Testis (tissue), 3 donors: ENCODE results near the gene FAIM2. TPM values are rescaled to one million over a fixed set of nuclear protein-coding genes. Genes with fewer than 3 reads are reported as not detected.

ENCODE experiments used
- DNase-seq: peaks from one replicate; pipeline ENCODE4 v3.0.0-alpha.2; 2019
- H3K27ac ChIP-seq, 2 donors: fragments of 200-600 bp; sonication (generic); one replicate each; pipeline ENCODE4 v1.5.1; 2019
- H3K27me3 ChIP-seq: fragments of 200-600 bp; sonication (generic); one replicate; pipeline ENCODE4 v1.5.1; 2019
- H3K36me3 ChIP-seq: fragments of 200-600 bp; sonication (generic); one replicate; pipeline ENCODE4 v1.5.1; 2017; ENCODE audit warnings: low read depth; ENCODE audit errors: missing control alignments
- H3K4me1 ChIP-seq: fragments of 200-600 bp; sonication (generic); one replicate; pipeline ENCODE4 v1.5.1; 2019
- H3K4me3 ChIP-seq, 2 donors: fragments of 200-600 bp; sonication (generic); one replicate each; pipeline ENCODE4 v1.5.1; 2017 to 2019
- H3K9me3 ChIP-seq: fragments of 200-600 bp; sonication (generic); one replicate; pipeline ENCODE4 v1.5.1; 2017
- CTCF ChIP-seq, 3 experiments: fragments of 450-650 bp in 2 of 3; fragments of 200-600 bp in 1 of 3; sonication (generic) in 1 of 3; IDR thresholded peaks; one replicate each; pipeline ENCODE4 v1.5.1; 2016 to 2019; ENCODE audit warnings: antibody characterized with exemption in 3 of 3, mild to moderate bottlenecking in 2 of 3, moderate library complexity in 1 of 3
- POLR2A ChIP-seq: fragments of 450-650 bp; IDR thresholded peaks from one replicate; pipeline ENCODE4 v1.6.1; 2017; ENCODE audit warnings: antibody characterized with exemption, mild to moderate bottlenecking, moderate library complexity
- WGBS, 2 donors: methylation state at CpG; one replicate each; pipeline ENCODE4 v1.1.5; 2018; 5-methylcytosine and 5-hydroxymethylcytosine counted together
- intact Hi-C: fragments of 100-400 bp; cut with DNase I; formaldehyde crosslinking; loops from one replicate; pipeline ENCODE4 v1.15.1; 2023; ENCODE audit warnings: low total_unique reads
- polyA plus RNA-seq: library from polyadenylated mRNA; stranded (reverse); fragments of 350-450 nt; fragmentation: Illumina TruSeq; extraction: RNeasy Lipid Tissue Mini Kit (QIAGEN cat#74804); gene quantifications from one replicate; pipeline ENCODE4 v1.2.3, GENCODE V29; 2014; ENCODE audit warnings: low read depth, low replicate concordance; ENCODE audit not compliant: insufficient read depth
- total RNA-seq, 2 donors: library from RNA; depleted of rRNA; stranded (reverse); fragments of >200 nt; gene quantifications; one replicate each; pipeline ENCODE4 v1.2.3, GENCODE V29; 2016

FAIM2 gene
- total and polyA plus RNA-seq, 3 donors from 2014 or later: 14.6 to 67.5 (median 15.3) TPM

GRCh38 chr12:49875115-49875720 is 28.5 kb downstream of the FAIM2 start:
- WGBS, 2 donors: 91 to 92% methylated on average over 9 of the region's 9 CpGs
- no peak for TF ChIP-seq CTCF (IDR thresholded peaks at IDR 0.05)
- TF ChIP-seq POLR2A: no peak

GRCh38 chr12:49874142-49874897 is 29.4 kb downstream of the FAIM2 start:
- 79 to 84% methylated on average over 5 to 12 of the region's 12 CpGs for WGBS, 2 donors
- DNase-seq: no peak
- H3K4me3 ChIP-seq: no peak overlapping the region
- TF ChIP-seq CTCF (IDR thresholded peaks at IDR 0.05) (no peak), POLR2A (no peak)
- no peaks in the 10 kb centered on the region for H3K9me3 ChIP-seq
- peaks cover 8% of the 10 kb centered on the region for H3K4me1 ChIP-seq
- H3K27ac ChIP-seq: no peak overlapping the region
- intact Hi-C loops: no loop called here
- no peaks in the 10 kb centered on the region for H3K36me3 ChIP-seq
- no peaks in the 10 kb centered on the region for H3K27me3 ChIP-seq

More at GRCh38 chr12:49875115-49875720, 28.5 kb downstream of the FAIM2 start:
- Histone ChIP-seq H3K4me3 (no peak overlapping the region), H3K27me3 (no peaks in the 10 kb centered on the region), H3K9me3 (no peaks in the 10 kb centered on the region), H3K4me1 (no peaks in the 10 kb centered on the region), H3K36me3 (no peaks in the 10 kb centered on the region), H3K27ac (no peak overlapping the region)
- intact Hi-C loops: no loop called here
- DNase-seq: no peak

- H3K4me1 ChIP-seq: peaks cover 17% of the 10 kb centered on the region
- WGBS, 2 donors: 80 to 91% methylated on average over 2 to 3 of the region's 3 CpGs
- no peak overlapping the region for H3K4me3 ChIP-seq
- H3K36me3 ChIP-seq: no peaks in the 10 kb centered on the region
- H3K9me3 ChIP-seq: no peaks in the 10 kb centered on the region
- no peaks in the 10 kb centered on the region for H3K27me3 ChIP-seq
- TF ChIP-seq POLR2A (no peak), CTCF (IDR thresholded peaks at IDR 0.05) (no peak)
- intact Hi-C loops: no loop called here
- DNase-seq: no peak
- H3K27ac ChIP-seq: no peak overlapping the region
Observed at GRCh38 chr12:49873361-49873934, 30.3 kb downstream of the FAIM2 start.

GRCh38 chr12:49872781-49873181 is 30.9 kb downstream of the FAIM2 start:
- Histone ChIP-seq H3K27ac (no peak overlapping the region), H3K4me1 (peaks cover 24% of the 10 kb centered on the region), H3K27me3 (no peaks in the 10 kb centered on the region), H3K4me3 (no peak overlapping the region), H3K9me3 (no peaks in the 10 kb centered on the region), H3K36me3 (no peaks in the 10 kb centered on the region)
- TF ChIP-seq CTCF (IDR thresholded peaks at IDR 0.05): no peak
- no peak for TF ChIP-seq POLR2A
- 66 to 85% methylated on average over 6 of the region's 6 CpGs for WGBS, 2 donors
- intact Hi-C loops: no loop called here
- DNase-seq: peak; percentile 29
